ENCODE results near the gene RMI1.

Gene RMI1

GRCh38 chr9:83969602-83970001 lies 11.0 kb upstream of the RMI1 start:
- Histone ChIP-seq H3K4me3 (ENCODE audit: extremely low read depth, insufficient read depth, low read length, poor library complexity, severe bottlenecking) (no peak overlapping the region), H3K4me1 (ENCODE audit: control insufficient read depth, insufficient read depth, low read length, poor library complexity, severe bottlenecking) (no peaks in the 10 kb centered on the region), H3K9me3 (ENCODE audit: control insufficient read depth, low read length) (no peaks in the 10 kb centered on the region), H3K27ac (ENCODE audit: low read depth, low read length, severe bottlenecking) (no peak overlapping the region), H3K36me3 (ENCODE audit: control insufficient read depth, insufficient read depth, low read length) (peaks cover 78% of the 10 kb centered on the region)
- 100% methylated on average over 2 of the region's 3 CpGs for WGBS, 2 experiments (ENCODE audit: insufficient coverage in 2 of 2)

GRCh38 chr9:83971485-83971884 lies 9.1 kb upstream of the RMI1 start:
- Histone ChIP-seq H3K27ac (ENCODE audit: low read depth, low read length, severe bottlenecking) (no peak overlapping the region), H3K36me3 (ENCODE audit: control insufficient read depth, insufficient read depth, low read length) (peaks cover 94% of the 10 kb centered on the region), H3K4me1 (ENCODE audit: control insufficient read depth, insufficient read depth, low read length, poor library complexity, severe bottlenecking) (no peaks in the 10 kb centered on the region), H3K9me3 (ENCODE audit: control insufficient read depth, low read length) (no peaks in the 10 kb centered on the region), H3K4me3 (ENCODE audit: extremely low read depth, insufficient read depth, low read length, poor library complexity, severe bottlenecking) (no peak overlapping the region)
- WGBS, 2 experiments (ENCODE audit: insufficient coverage in 2 of 2), result 93 to 96% methylated on average over 3 to 5 of the region's 6 CpGs

GRCh38 chr9:83972286-83972685 lies 8.3 kb upstream of the RMI1 start:
- H3K9me3 ChIP-seq (ENCODE audit: control insufficient read depth, low read length), result no peaks in the 10 kb centered on the region
- H3K36me3 ChIP-seq (ENCODE audit: control insufficient read depth, insufficient read depth, low read length), result peaks cover 96% of the 10 kb centered on the region
- WGBS, 2 experiments (ENCODE audit: insufficient coverage in 2 of 2), result 100% methylated on average over 1 of the region's 2 CpGs; no CpG with 5 or more reads in 1 of the 2 experiments
- no peak overlapping the region for H3K27ac ChIP-seq (ENCODE audit: low read depth, low read length, severe bottlenecking)
- no peak overlapping the region for H3K4me3 ChIP-seq (ENCODE audit: extremely low read depth, insufficient read depth, low read length, poor library complexity, severe bottlenecking)
- H3K4me1 ChIP-seq (ENCODE audit: control insufficient read depth, insufficient read depth, low read length, poor library complexity, severe bottlenecking), result peaks cover 6% of the 10 kb centered on the region

- Histone ChIP-seq H3K36me3 (ENCODE audit: control insufficient read depth, insufficient read depth, low read length) (peaks cover 83% of the 10 kb centered on the region), H3K4me1 (ENCODE audit: control insufficient read depth, insufficient read depth, low read length, poor library complexity, severe bottlenecking) (peaks cover 7% of the 10 kb centered on the region), H3K27ac (ENCODE audit: low read depth, low read length, severe bottlenecking) (no peak overlapping the region), H3K4me3 (ENCODE audit: extremely low read depth, insufficient read depth, low read length, poor library complexity, severe bottlenecking) (no peak overlapping the region), H3K9me3 (ENCODE audit: control insufficient read depth, low read length) (no peaks in the 10 kb centered on the region)
- WGBS, 2 experiments (ENCODE audit: insufficient coverage in 2 of 2), result 95% methylated on average over 9 to 11 of the region's 12 CpGs
Observed at GRCh38 chr9:83975300-83975699, 5.3 kb upstream of the RMI1 start.

GRCh38 chr9:83976372-83976771 lies 4.2 kb upstream of the RMI1 start:
- Histone ChIP-seq H3K9me3 (ENCODE audit: control insufficient read depth, low read length) (no peaks in the 10 kb centered on the region), H3K4me1 (ENCODE audit: control insufficient read depth, insufficient read depth, low read length, poor library complexity, severe bottlenecking) (peaks cover 7% of the 10 kb centered on the region), H3K36me3 (ENCODE audit: control insufficient read depth, insufficient read depth, low read length) (peaks cover 73% of the 10 kb centered on the region), H3K27ac (ENCODE audit: low read depth, low read length, severe bottlenecking) (no peak overlapping the region), H3K4me3 (ENCODE audit: extremely low read depth, insufficient read depth, low read length, poor library complexity, severe bottlenecking) (peak overlapping the region; percentile 3)
- 86 to 100% methylated on average over 1 of the region's 2 CpGs for WGBS, 2 experiments (ENCODE audit: insufficient coverage in 2 of 2)

- Histone ChIP-seq H3K4me3 (ENCODE audit: extremely low read depth, insufficient read depth, low read length, poor library complexity, severe bottlenecking) (peak overlapping the region; percentile 95), H3K36me3 (ENCODE audit: control insufficient read depth, insufficient read depth, low read length) (peaks cover 64% of the 10 kb centered on the region), H3K27ac (ENCODE audit: low read depth, low read length, severe bottlenecking) (no peak overlapping the region), H3K4me1 (ENCODE audit: control insufficient read depth, insufficient read depth, low read length, poor library complexity, severe bottlenecking) (peaks cover 7% of the 10 kb centered on the region), H3K9me3 (ENCODE audit: control insufficient read depth, low read length) (no peaks in the 10 kb centered on the region)
- WGBS, 2 experiments (ENCODE audit: insufficient coverage in 2 of 2), result no CpG with 5 or more reads among the region's 1 CpG
Observed at GRCh38 chr9:83977196-83977595, 3.4 kb upstream of the RMI1 start.

- Histone ChIP-seq H3K4me1 (ENCODE audit: control insufficient read depth, insufficient read depth, low read length, poor library complexity, severe bottlenecking) (peaks cover 7% of the 10 kb centered on the region), H3K4me3 (ENCODE audit: extremely low read depth, insufficient read depth, low read length, poor library complexity, severe bottlenecking) (peak overlapping the region; percentile 95), H3K9me3 (ENCODE audit: control insufficient read depth, low read length) (no peaks in the 10 kb centered on the region), H3K36me3 (ENCODE audit: control insufficient read depth, insufficient read depth, low read length) (peaks cover 45% of the 10 kb centered on the region), H3K27ac (ENCODE audit: low read depth, low read length, severe bottlenecking) (peak overlapping the region; percentile 99)
- 0% methylated on average over 24 to 36 of the region's 55 CpGs for WGBS, 2 experiments (ENCODE audit: insufficient coverage in 2 of 2)
Observed at GRCh38 chr9:83978992-83979811, 1.4 kb upstream of the RMI1 start.

GRCh38 chr9:83979812-83980394 lies 702 bp upstream of the RMI1 start, which contains the start of gene HNRNPK:
Gene HNRNPK (minus strand): TSS chr9:83980215. CDS start chr9:83978252, 1,963 bp downstream.
- H3K4me3 ChIP-seq (ENCODE audit: extremely low read depth, insufficient read depth, low read length, poor library complexity, severe bottlenecking), result peak within 1 kb of the TSS; percentile 95
- H3K36me3 ChIP-seq (ENCODE audit: control insufficient read depth, insufficient read depth, low read length), result peaks cover 38% of the 10 kb centered on the region
- H3K9me3 ChIP-seq (ENCODE audit: control insufficient read depth, low read length), result no peaks in the 10 kb centered on the region
- peaks cover 7% of the 10 kb centered on the region for H3K4me1 ChIP-seq (ENCODE audit: control insufficient read depth, insufficient read depth, low read length, poor library complexity, severe bottlenecking)
- 0% methylated on average over 27 to 56 of the region's 57 CpGs for WGBS, 2 experiments (ENCODE audit: insufficient coverage in 2 of 2)
- peak within 1 kb of the TSS; percentile 99 for H3K27ac ChIP-seq (ENCODE audit: low read depth, low read length, severe bottlenecking)

- Histone ChIP-seq H3K36me3 (ENCODE audit: control insufficient read depth, insufficient read depth, low read length) (peaks cover 24% of the 10 kb centered on the region), H3K27ac (ENCODE audit: low read depth, low read length, severe bottlenecking) (peak overlapping the region; percentile 99), H3K4me1 (ENCODE audit: control insufficient read depth, insufficient read depth, low read length, poor library complexity, severe bottlenecking) (peaks cover 7% of the 10 kb centered on the region), H3K9me3 (ENCODE audit: control insufficient read depth, low read length) (no peaks in the 10 kb centered on the region), H3K4me3 (ENCODE audit: extremely low read depth, insufficient read depth, low read length, poor library complexity, severe bottlenecking) (peak overlapping the region; percentile 95)
- WGBS, 2 experiments (ENCODE audit: insufficient coverage in 2 of 2), result 0 to 1% methylated on average over 20 to 26 of the region's 29 CpGs
Observed at GRCh38 chr9:83981126-83981871, 694 bp downstream of the RMI1 start.

GRCh38 chr9:83986195-83986594 lies 5.6 kb downstream of the RMI1 start:
- Histone ChIP-seq H3K9me3 (ENCODE audit: control insufficient read depth, low read length) (no peaks in the 10 kb centered on the region), H3K4me3 (ENCODE audit: extremely low read depth, insufficient read depth, low read length, poor library complexity, severe bottlenecking) (no peak overlapping the region), H3K27ac (ENCODE audit: low read depth, low read length, severe bottlenecking) (no peak overlapping the region), H3K4me1 (ENCODE audit: control insufficient read depth, insufficient read depth, low read length, poor library complexity, severe bottlenecking) (no peaks in the 10 kb centered on the region), H3K36me3 (ENCODE audit: control insufficient read depth, insufficient read depth, low read length) (peaks cover 21% of the 10 kb centered on the region)
- 100% methylated on average over 1 to 2 of the region's 3 CpGs for WGBS, 2 experiments (ENCODE audit: insufficient coverage in 2 of 2)

All from mesodermal cell (in vitro differentiated cells).